ENCODE results near the gene IL17RB.

Gene IL17RB

GRCh38 chr3:53902711-53903110 is 56.3 kb downstream of the IL17RB start:
- H3K36me3 ChIP-seq (ENCODE audit: insufficient read depth, low read length) = no peaks in the 10 kb centered on the region
- H3K4me3 ChIP-seq (ENCODE audit: low read length, poor library complexity, severe bottlenecking) = no peak overlapping the region
- no peaks in the 10 kb centered on the region for H4K20me1 ChIP-seq (ENCODE audit: insufficient read depth, low read length, poor library complexity, severe bottlenecking)
- no peaks in the 10 kb centered on the region for H3K4me1 ChIP-seq (ENCODE audit: insufficient read depth, low read length, poor library complexity, severe bottlenecking)
- H3F3A ChIP-seq (ENCODE audit: low read depth) = no peaks in the 10 kb centered on the region
- no peak overlapping the region for H3K9ac ChIP-seq (ENCODE audit: low read depth, low read length, poor library complexity, severe bottlenecking)
- no peaks in the 10 kb centered on the region for H3K9me2 ChIP-seq (replicated peaks; ENCODE audit: low read depth, low read length)
- no peak for TF ChIP-seq CTCF (conservative IDR thresholded peaks at IDR 0.05; ENCODE audit: low read length)
- no peak for TF ChIP-seq EZH2phosphoT487 (IDR thresholded peaks at IDR 0.05; ENCODE audit: borderline replicate concordance)
- no peak overlapping the region for H2AFZ ChIP-seq (ENCODE audit: low read length)
- peaks cover 19% of the 10 kb centered on the region for H3K27me3 ChIP-seq (ENCODE audit: insufficient read depth, low read length, poor library complexity, severe bottlenecking)
- H3K79me2 ChIP-seq (ENCODE audit: insufficient read depth, low read length) = no peaks in the 10 kb centered on the region
- H3K9me3 ChIP-seq (ENCODE audit: insufficient read depth, low read depth, low read length) = no peaks in the 10 kb centered on the region
- no peak overlapping the region for H3K4me2 ChIP-seq (ENCODE audit: low read depth, low read length, poor library complexity, severe bottlenecking)

GRCh38 chr3:53913401-53913800 is 67.0 kb downstream of the IL17RB start:
- Histone ChIP-seq H3K4me1 (ENCODE audit: insufficient read depth, low read length, poor library complexity, severe bottlenecking) (no peaks in the 10 kb centered on the region), H3K9me2 (replicated peaks; ENCODE audit: low read depth, low read length) (no peaks in the 10 kb centered on the region), H3K4me2 (ENCODE audit: low read depth, low read length, poor library complexity, severe bottlenecking) (no peak overlapping the region), H2AFZ (ENCODE audit: low read length) (no peak overlapping the region), H3K27me3 (ENCODE audit: insufficient read depth, low read length, poor library complexity, severe bottlenecking) (no peaks in the 10 kb centered on the region), H3K4me3 (ENCODE audit: low read length, poor library complexity, severe bottlenecking) (no peak overlapping the region), H3F3A (ENCODE audit: low read depth) (no peaks in the 10 kb centered on the region), H3K9ac (ENCODE audit: low read depth, low read length, poor library complexity, severe bottlenecking) (no peak overlapping the region), H3K36me3 (ENCODE audit: insufficient read depth, low read length) (no peaks in the 10 kb centered on the region), H4K20me1 (ENCODE audit: insufficient read depth, low read length, poor library complexity, severe bottlenecking) (no peaks in the 10 kb centered on the region), H3K79me2 (ENCODE audit: insufficient read depth, low read length) (no peaks in the 10 kb centered on the region), H3K9me3 (ENCODE audit: insufficient read depth, low read depth, low read length) (no peaks in the 10 kb centered on the region)
- no peak for TF ChIP-seq CTCF (conservative IDR thresholded peaks at IDR 0.05; ENCODE audit: low read length)
- no peak for TF ChIP-seq EZH2phosphoT487 (IDR thresholded peaks at IDR 0.05; ENCODE audit: borderline replicate concordance)
